OCI-LY7 (cell line): ENCODE measurements around the gene TPPP. TPM values are rescaled to one million over a fixed set of nuclear protein-coding genes. Genes with fewer than 3 reads are reported as not detected.
"Not testable (repeated sequence)": the region's sequence is repeated elsewhere in the genome, so short reads cannot be mapped to it uniquely, and the experiment has no call there.

Experiments used
- BruUV-seq: library from RNA; stranded (reverse); fragments of 400-500 nt; replicated peaks from 2 replicates; lab custom pipeline; 2021; lab: Mats Ljungman, UMichigan
- CTCF ChIA-PET: fragments of 300-600 bp; sonication (Branson Sonifier 250); formaldehyde crosslinking; loops from one replicate; lab custom pipeline; 2022; ENCODE audit warnings: antibody characterized with exemption; ENCODE audit not compliant: unreplicated experiment; lab: Charles Lee
- POLR2A ChIA-PET: fragments of 300-600 bp; sonication (Branson Sonifier 250); formaldehyde crosslinking; loops from one replicate; lab custom pipeline; 2022; ENCODE audit warnings: antibody characterized with exemption; lab: Charles Lee
- DNase-seq: peaks from one replicate; pipeline ENCODE4 v3.0.0-alpha.2; 2015; ENCODE audit warnings: low spot score
- H2AFZ ChIP-seq: fragments of 200-600 bp; sonication (generic), shearing (Covaris generic); 2 replicates; pipeline ENCODE4 v1.6.1; 2014; ENCODE audit warnings: mild to moderate bottlenecking, antibody characterized with exemption, low read length, moderate library complexity
- H3K27ac ChIP-seq: fragments of 200-600 bp; sonication (generic); 2 replicates; pipeline ENCODE4 v1.5.1; 2014; ENCODE audit warnings: mixed run types, low read depth, mild to moderate bottlenecking, moderate library complexity, low read length, inconsistent platforms; ENCODE audit not compliant: poor library complexity, severe bottlenecking
- H3K36me3 ChIP-seq: fragments of 200-600 bp; sonication (generic); 2 replicates; pipeline ENCODE4 v1.6.1; 2014; ENCODE audit warnings: mild to moderate bottlenecking, antibody characterized with exemption, low read length, moderate library complexity, mixed read lengths; ENCODE audit not compliant: insufficient read depth
- H3K4me1 ChIP-seq: fragments of 200-600 bp; sonication (generic); 2 replicates; pipeline ENCODE4 v1.5.1; 2014; ENCODE audit warnings: mild to moderate bottlenecking, low read length; ENCODE audit not compliant: insufficient read depth, poor library complexity, severe bottlenecking
- H3K4me2 ChIP-seq: fragments of 200-600 bp; sonication (generic); 2 replicates; pipeline ENCODE4 v1.6.1; 2014; ENCODE audit warnings: mild to moderate bottlenecking, low read length
- H3K4me3 ChIP-seq: fragments of 200-600 bp; sonication (generic); 2 replicates; pipeline ENCODE4 v1.5.1; 2014; ENCODE audit warnings: mild to moderate bottlenecking, low read depth, low read length; ENCODE audit not compliant: poor library complexity, severe bottlenecking
- H3K79me2 ChIP-seq: fragments of 200-600 bp; sonication (generic); 2 replicates; pipeline ENCODE4 v1.6.1; 2016; ENCODE audit warnings: low read depth, mild to moderate bottlenecking, low read length, moderate library complexity, mixed read lengths; ENCODE audit not compliant: insufficient read depth
- H3K9me2 ChIP-seq: fragments of 200-600 bp; sonication (generic); 2 replicates; pipeline ENCODE4 v1.6.1; 2016; ENCODE audit warnings: mild to moderate bottlenecking, low read length, mixed read lengths; ENCODE audit not compliant: insufficient read depth
- H3K9me3 ChIP-seq: fragments of 200-600 bp; sonication (generic); 2 replicates; pipeline ENCODE4 v1.6.1; 2014; ENCODE audit warnings: mild to moderate bottlenecking, mixed run types, low read length, mixed read lengths
- H4K20me1 ChIP-seq: fragments of 200-600 bp; sonication (generic); 2 replicates; pipeline ENCODE4 v1.6.1; 2014; ENCODE audit warnings: mild to moderate bottlenecking, antibody characterized with exemption, low read length, moderate library complexity, mixed read lengths; ENCODE audit not compliant: insufficient read depth
- intact Hi-C: fragments of 100-400 bp; cut with micrococcal nuclease; formaldehyde crosslinking; loops from one replicate; pipeline ENCODE4 v1.10.0; 2022; ENCODE audit not compliant: unreplicated experiment
- total RNA-seq, 2 experiments: library from RNA; depleted of rRNA in 1 of 2; stranded (reverse); fragments of >200 nt in 1 of 2; shearing (Covaris generic) in 1 of 2; gene quantifications; 2 replicates each; pipeline ENCODE4 v1.2.3, GENCODE V29; 2014 to 2022

TPPP gene
- total RNA-seq, 2 experiments from 2014 or later, result not detected

DNA sequence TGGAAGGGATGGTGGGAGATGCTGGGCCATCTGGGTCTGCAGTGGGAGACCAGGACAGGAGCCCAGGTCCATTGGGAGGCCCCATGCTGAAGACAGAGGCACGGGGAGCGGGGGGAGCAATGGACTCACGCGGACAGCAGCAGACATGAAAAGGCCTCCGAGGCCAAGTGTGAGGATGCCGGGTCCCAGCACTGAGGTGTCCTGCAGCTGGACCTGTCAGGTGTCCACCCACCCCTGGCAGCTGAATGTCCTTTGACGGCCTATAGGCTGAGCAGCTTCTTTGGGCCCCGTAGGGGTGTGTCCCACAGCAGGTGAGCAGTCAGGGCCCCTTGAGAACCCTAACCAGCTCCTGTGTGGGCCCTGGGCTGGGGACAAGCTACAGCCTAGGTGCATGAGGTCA, 3.0 kb upstream of the TPPP start:
- BruUV-seq, CTCF ChIA-PET: not testable (repeated sequence)

DNA sequence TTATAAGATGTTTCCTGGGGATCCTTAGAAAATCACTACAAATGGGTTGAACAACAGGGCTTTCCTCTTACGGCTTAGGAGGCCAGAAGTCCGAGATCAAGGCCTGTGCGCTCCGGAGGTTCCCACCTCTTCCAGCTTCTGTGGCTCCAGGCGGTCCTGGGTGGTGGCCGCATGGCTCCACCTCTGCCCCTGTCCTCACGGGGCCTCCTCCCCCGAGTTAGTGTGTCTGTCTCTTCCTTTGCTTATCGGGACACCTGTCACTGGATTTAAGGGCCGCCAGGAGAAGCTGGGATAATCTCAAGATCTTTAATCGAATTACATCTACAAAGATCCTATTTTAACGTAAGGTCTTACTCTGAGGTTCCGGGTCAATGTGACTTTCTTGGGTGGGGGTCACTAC, 2.3 kb upstream of the TPPP start:
- H3K36me3 ChIP-seq, H3K9me3 ChIP-seq, H4K20me1 ChIP-seq, DNase-seq, intact Hi-C loops, H3K4me2 ChIP-seq, H3K79me2 ChIP-seq, H3K27ac ChIP-seq, CTCF ChIA-PET, H3K9me2 ChIP-seq, BruUV-seq, POLR2A ChIA-PET, H3K4me3 ChIP-seq, H2AFZ ChIP-seq, H3K4me1 ChIP-seq: not testable (repeated sequence)

More for the DNA sequence above, 3.0 kb upstream of the TPPP start:
- intact Hi-C loops, H2AFZ ChIP-seq, H3K27ac ChIP-seq, H4K20me1 ChIP-seq, H3K4me1 ChIP-seq, H3K9me2 ChIP-seq, H3K36me3 ChIP-seq, H3K4me3 ChIP-seq, H3K9me3 ChIP-seq, H3K4me2 ChIP-seq, DNase-seq, H3K79me2 ChIP-seq, POLR2A ChIA-PET: not testable (repeated sequence)

DNA sequence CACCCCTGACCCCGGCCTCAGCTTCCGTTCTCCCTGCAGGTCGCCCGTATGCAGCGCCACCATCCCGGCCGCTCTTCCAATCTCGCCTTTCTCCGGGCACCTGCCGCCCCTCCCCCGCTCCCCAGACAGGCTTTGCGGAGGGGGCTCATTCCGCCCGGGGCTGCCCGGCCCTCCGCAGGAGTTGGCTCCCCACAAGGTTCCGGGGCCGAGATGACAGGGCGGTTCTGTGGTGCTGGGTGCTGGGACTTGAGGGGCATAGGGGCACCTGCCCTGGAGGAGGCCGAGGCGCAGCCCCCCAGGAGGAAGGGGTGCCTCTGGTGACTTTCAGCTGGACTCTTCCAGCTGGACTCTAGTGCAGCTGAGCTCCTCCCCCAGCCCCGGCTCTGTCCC, 885 bp upstream of the TPPP start:
- DNase-seq, H3K4me2 ChIP-seq, H3K79me2 ChIP-seq, H3K36me3 ChIP-seq, CTCF ChIA-PET, BruUV-seq, H3K9me3 ChIP-seq, H3K4me1 ChIP-seq, H3K4me3 ChIP-seq, POLR2A ChIA-PET, intact Hi-C loops, H2AFZ ChIP-seq, H4K20me1 ChIP-seq, H3K27ac ChIP-seq, H3K9me2 ChIP-seq: not testable (repeated sequence)

DNA sequence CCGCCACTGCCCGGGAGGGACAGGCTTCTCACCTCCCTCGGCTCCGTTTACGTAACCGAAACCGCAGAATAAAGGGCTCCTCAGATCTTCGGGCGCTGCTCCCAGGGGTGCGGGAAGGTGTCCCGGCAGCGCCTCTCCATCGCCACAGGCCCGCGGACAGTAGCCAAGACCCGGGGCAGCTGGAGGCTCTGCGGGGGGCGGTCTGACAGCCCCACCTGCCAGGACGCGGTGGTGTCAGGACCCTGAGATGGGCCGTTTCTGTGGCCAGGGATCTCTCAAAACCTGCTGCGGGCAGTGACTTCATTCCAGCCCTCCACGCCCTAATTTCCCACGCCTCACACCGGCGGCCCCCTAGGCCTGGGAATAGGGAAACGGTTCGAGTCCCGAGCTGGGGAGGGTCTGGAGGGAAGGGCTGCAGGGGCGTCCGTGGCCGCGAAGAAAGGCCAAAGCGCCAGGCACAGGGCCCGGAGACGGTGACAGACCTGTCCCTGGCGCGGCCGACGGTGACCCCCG, 567 bp downstream of the TPPP start:
- H3K36me3 ChIP-seq, H2AFZ ChIP-seq, POLR2A ChIA-PET, H3K9me2 ChIP-seq, DNase-seq, H4K20me1 ChIP-seq, H3K4me3 ChIP-seq, H3K9me3 ChIP-seq, H3K79me2 ChIP-seq, CTCF ChIA-PET, intact Hi-C loops, BruUV-seq, H3K27ac ChIP-seq, H3K4me1 ChIP-seq: not testable (repeated sequence)
- H3K4me2 ChIP-seq, result peak overlapping the region; percentile 26; the same call in 1 of the 2 replicates
